Endothelial cell of umbilical vein (primary cell): Measurements from ENCODE around the gene KRTAP10-1. TPM values are rescaled to one million over a fixed set of nuclear protein-coding genes. Genes with fewer than 3 reads are reported as not detected.

ENCODE experiments used
- BruUV-seq: library from RNA; stranded (reverse); fragments of 400-500 nt; replicated peaks from 2 replicates; lab custom pipeline; 2021; lab: Mats Ljungman, UMichigan
- CTCF ChIA-PET: fragments of 300-600, 350-600 bp; sonication (Branson Sonifier 250); formaldehyde crosslinking; loops from one replicate; lab custom pipeline; 2021; ENCODE audit warnings: antibody characterized with exemption, inconsistent platforms; lab: Charles Lee
- POLR2A ChIA-PET: fragments of 300-600, 350-600 bp; sonication (Branson Sonifier 250); formaldehyde crosslinking; loops from one replicate; lab custom pipeline; 2021; ENCODE audit warnings: antibody characterized with exemption, inconsistent platforms; lab: Charles Lee
- DNase-seq: peaks from one replicate; pipeline ENCODE4 v3.0.0-alpha.2; 2011; ENCODE audit warnings: low read depth, low spot score
- FAIRE-seq: peaks from 2 replicates; lab custom pipeline; 2011; peaks lifted over from hg19 to GRCh38; lab: Jason Lieb, UNC
- H2AFZ ChIP-seq: 2 replicates; pipeline ENCODE4 v1.6.0; 2012; ENCODE audit warnings: low read depth, low read length, control low read depth, inconsistent platforms
- H3K27ac ChIP-seq: 2 replicates; pipeline ENCODE4 v1.5.1; 2011; ENCODE audit warnings: low read depth, mild to moderate bottlenecking, control low read depth, low read length, moderate library complexity; ENCODE audit not compliant: insufficient read depth
- H3K27me3 ChIP-seq, 2 experiments: 2 replicates each; pipeline versions ENCODE4 v1.6.0 to v1.6.1; 2011; ENCODE audit warnings: low read length in 2 of 2, mixed read lengths in 1 of 2; ENCODE audit not compliant: control insufficient read depth in 2 of 2, insufficient read depth in 2 of 2
- H3K36me3 ChIP-seq, 2 experiments: 2 replicates in 1 of 2; 3 replicates in 1 of 2; pipeline ENCODE4 v1.5.1; 2011; ENCODE audit warnings: low read length in 2 of 2, mild to moderate bottlenecking in 1 of 2, moderate library complexity in 1 of 2; ENCODE audit not compliant: control insufficient read depth in 2 of 2, insufficient read depth in 2 of 2; ENCODE audit errors: extremely low read depth in 1 of 2
- H3K4me1 ChIP-seq: 3 replicates; pipeline ENCODE4 v1.5.1; 2011; ENCODE audit warnings: mild to moderate bottlenecking, low read length; ENCODE audit not compliant: control insufficient read depth, insufficient read depth; ENCODE audit errors: extremely low read depth
- H3K4me2 ChIP-seq: 2 replicates; pipeline ENCODE4 v1.6.1; 2011; ENCODE audit warnings: low read length, control low read depth, mixed read lengths; ENCODE audit not compliant: insufficient read depth
- H3K4me3 ChIP-seq, 3 experiments: fragments of 200-600 bp in 1 of 3; sonication (generic), shearing (Covaris generic) in 1 of 3; replicated peaks in 1 of 3; 2 replicates each; pipeline ENCODE4 v1.5.1; 2011 to 2016; ENCODE audit warnings: control low read depth in 3 of 3, low read length in 3 of 3, mild to moderate bottlenecking in 2 of 3, inconsistent platforms in 1 of 3, low read depth in 1 of 3, moderate library complexity in 1 of 3; ENCODE audit not compliant: insufficient read depth in 1 of 3
- H3K79me2 ChIP-seq: 2 replicates; pipeline ENCODE4 v1.6.0; 2012; ENCODE audit warnings: low read length, inconsistent platforms; ENCODE audit not compliant: control insufficient read depth, insufficient read depth
- H3K9ac ChIP-seq: replicated peaks from 2 replicates; pipeline ENCODE3; 2011; ENCODE audit warnings: low read length, control low read depth; ENCODE audit not compliant: insufficient read depth; ENCODE audit errors: extremely low read depth
- H3K9me1 ChIP-seq: replicated peaks from 3 replicates; pipeline ENCODE4 v1.6.0; 2011; ENCODE audit warnings: mild to moderate bottlenecking, low read length; ENCODE audit not compliant: control insufficient read depth, insufficient read depth; ENCODE audit errors: extremely low read depth
- H3K9me3 ChIP-seq: replicated peaks from 2 replicates; pipeline ENCODE4 v1.5.1; 2012; ENCODE audit warnings: low read length, inconsistent platforms; ENCODE audit not compliant: control insufficient read depth, insufficient read depth
- H4K20me1 ChIP-seq: replicated peaks from 2 replicates; pipeline ENCODE3; 2011; ENCODE audit warnings: mild to moderate bottlenecking, low read length; ENCODE audit not compliant: control insufficient read depth, insufficient read depth; ENCODE audit errors: extremely low read depth
- CTCF ChIP-seq, 2 donors: IDR thresholded peaks; 1 replicate in 1 of 2; 2 replicates in 1 of 2; pipeline ENCODE4 v1.5.1; 2011; ENCODE audit warnings: low read length in 2 of 2, mild to moderate bottlenecking in 2 of 2, moderate library complexity in 2 of 2, control low read depth in 1 of 2, inconsistent platforms in 1 of 2, low read depth in 1 of 2; ENCODE audit not compliant: insufficient read depth in 1 of 2; ENCODE audit errors: extremely low read depth in 1 of 2
- FOS ChIP-seq: IDR thresholded peaks from 2 replicates; pipeline ENCODE4 v1.6.1; 2011; ENCODE audit warnings: mild to moderate bottlenecking, low read length, moderate library complexity, borderline replicate concordance; ENCODE audit not compliant: insufficient read depth
- GATA2 ChIP-seq: IDR thresholded peaks from 2 replicates; pipeline ENCODE4 v1.7.0; 2011; ENCODE audit warnings: low read depth, mild to moderate bottlenecking, moderate library complexity, mixed read lengths, low read length; ENCODE audit not compliant: insufficient read length, insufficient read depth
- POLR2AphosphoS5 ChIP-seq: IDR thresholded peaks from 2 replicates; pipeline ENCODE4 v1.6.1; 2012; ENCODE audit warnings: low read depth, mild to moderate bottlenecking, control low read depth, low read length, moderate library complexity; ENCODE audit not compliant: insufficient read depth
- dilution Hi-C: fragments of 300-500 bp; cut with MboI; formaldehyde crosslinking; loops from one replicate; pipeline ENCODE4 v1.15.0; 2019; ENCODE audit warnings: low sequenced_read_pairs; ENCODE audit not compliant: extremely low pct_ligation_motif_present
- intact Hi-C: fragments of 100-400 bp; cut with micrococcal nuclease; formaldehyde crosslinking; loops from one replicate; pipeline ENCODE4 v1.10.0; 2022
- polyA plus RNA-seq, 4 experiments: library from polyadenylated mRNA; depleted of rRNA in 3 of 4; stranded (reverse) in 3 of 4; unstranded in 1 of 4; fragments of >200 nt; gene quantifications; 2 replicates each; pipeline versions ENCODE4 v1.2.1 to v1.2.3, GENCODE V29; 2011 to 2012; ENCODE audit warnings: missing spikeins in 1 of 4
- total RNA-seq: library from RNA; stranded (reverse); gene quantifications from 2 replicates; pipeline ENCODE4 v1.2.3, GENCODE V29; 2021

Gene KRTAP10-1
- total and polyA plus RNA-seq, 2 donors (not counting 3 experiments of a cell fraction or from before 2014, with no cell fraction given): not detected

- Histone ChIP-seq H3K27ac (no peak overlapping the region), H3K4me2 (no peak overlapping the region), H2AFZ (no peak overlapping the region), H3K4me1 (no peaks in the 10 kb centered on the region), H3K9me3 (no peaks in the 10 kb centered on the region), H3K9me1 (no peaks in the 10 kb centered on the region), H3K36me3 (no peaks in the 10 kb centered on the region), H3K4me3 (no peak overlapping the region), H3K27me3 (peaks cover 0 to 10% of the 10 kb centered on the region in 2 experiments), H3K9ac (no peak overlapping the region), H3K79me2 (no peaks in the 10 kb centered on the region), H4K20me1 (no peaks in the 10 kb centered on the region)
- no peak for FAIRE-seq
- intact Hi-C loops (no loop called here), dilution Hi-C loops (no loop called here)
- ChIA-PET POLR2A (no interaction called here), CTCF (interaction anchor here (1.3 kb wide), 1 partner anchor 28 kb away, joined by 5 read pairs; no protein-coding TSS in a partner anchor)
- no TSS peak for BruUV-seq
- no peak for TF ChIP-seq FOS
- TF ChIP-seq POLR2AphosphoS5: no peak
- no peak for TF ChIP-seq CTCF (IDR thresholded peaks at IDR 0.05; ENCODE audit: extremely low read depth in 1 of 2, insufficient read depth in 1 of 2, low read depth in 1 of 2, low read length in 2 of 2)
- no peak for TF ChIP-seq GATA2
- no peak for DNase-seq
These were observed 1.8 kb downstream of the KRTAP10-1 start for GRCh38 chr21:44537930-44538911.
